NCI-H2107 treated with DMSO at 0.1 percent for 48 hours (cell line): ENCODE data around the gene ZBTB9.
"Not testable (repeated sequence)": the region's sequence is repeated elsewhere in the genome, so short reads cannot be mapped to it uniquely, and the experiment has no call there.

ENCODE experiments used
- DNase-seq: peaks from one replicate; lab custom pipeline; 2025; ENCODE audit not compliant: unreplicated experiment; lab: John Stamatoyannopoulos, UW

The ZBTB9 gene

GRCh38 chr6:33459226-33459625 is 4.8 kb downstream of the ZBTB9 start:
- DNase-seq = no peak

- DNase-seq = no peak
Observed at GRCh38 chr6:33466075-33466735, 11.8 kb downstream of the ZBTB9 start.

GRCh38 chr6:33467091-33467490 is 12.7 kb downstream of the ZBTB9 start:
- DNase-seq = no peak

- no peak for DNase-seq
Observed at GRCh38 chr6:33469661-33470060, 15.3 kb downstream of the ZBTB9 start.

GRCh38 chr6:33477864-33478263 is 23.5 kb downstream of the ZBTB9 start:
- DNase-seq = no peak

GRCh38 chr6:33481192-33481591 is 26.8 kb downstream of the ZBTB9 start:
- no peak for DNase-seq

- not testable (repeated sequence) for DNase-seq
Observed at GRCh38 chr6:33482620-33483019, 28.2 kb downstream of the ZBTB9 start.

- DNase-seq = no peak
Observed at GRCh38 chr6:33483678-33484077, 29.3 kb downstream of the ZBTB9 start.

GRCh38 chr6:33484673-33485262 is 30.4 kb downstream of the ZBTB9 start:
- DNase-seq = not testable (repeated sequence)

GRCh38 chr6:33485680-33486079 is 31.3 kb downstream of the ZBTB9 start:
- not testable (repeated sequence) for DNase-seq

- no peak for DNase-seq
Observed at GRCh38 chr6:33488339-33488738, 34.0 kb downstream of the ZBTB9 start.

GRCh38 chr6:33490198-33490597 is 35.8 kb downstream of the ZBTB9 start:
- DNase-seq = no peak

GRCh38 chr6:33490621-33491020 is 36.2 kb downstream of the ZBTB9 start:
- no peak for DNase-seq

- DNase-seq = no peak
Observed at GRCh38 chr6:33492093-33492492, 37.7 kb downstream of the ZBTB9 start.

- DNase-seq = no peak
Observed at GRCh38 chr6:33497157-33497556, 42.8 kb downstream of the ZBTB9 start.

- no peak for DNase-seq
Observed at GRCh38 chr6:33502486-33502885, 48.1 kb downstream of the ZBTB9 start.

- DNase-seq = no peak
Observed at GRCh38 chr6:33504486-33504885, 50.1 kb downstream of the ZBTB9 start.

- no peak for DNase-seq
Observed at GRCh38 chr6:33505548-33506370, 51.4 kb downstream of the ZBTB9 start.
